NCI-H1417 (cell line): ENCODE results near the gene ZFAND2B.
"Not testable (repeated sequence)": the region's sequence is repeated elsewhere in the genome, so short reads cannot be mapped to it uniquely, and the experiment has no call there.

Experiments used
- DNase-seq, 3 experiments: peaks; one replicate each; lab custom pipeline; 2025; lab: John Stamatoyannopoulos, UW

Gene ZFAND2B

DNA sequence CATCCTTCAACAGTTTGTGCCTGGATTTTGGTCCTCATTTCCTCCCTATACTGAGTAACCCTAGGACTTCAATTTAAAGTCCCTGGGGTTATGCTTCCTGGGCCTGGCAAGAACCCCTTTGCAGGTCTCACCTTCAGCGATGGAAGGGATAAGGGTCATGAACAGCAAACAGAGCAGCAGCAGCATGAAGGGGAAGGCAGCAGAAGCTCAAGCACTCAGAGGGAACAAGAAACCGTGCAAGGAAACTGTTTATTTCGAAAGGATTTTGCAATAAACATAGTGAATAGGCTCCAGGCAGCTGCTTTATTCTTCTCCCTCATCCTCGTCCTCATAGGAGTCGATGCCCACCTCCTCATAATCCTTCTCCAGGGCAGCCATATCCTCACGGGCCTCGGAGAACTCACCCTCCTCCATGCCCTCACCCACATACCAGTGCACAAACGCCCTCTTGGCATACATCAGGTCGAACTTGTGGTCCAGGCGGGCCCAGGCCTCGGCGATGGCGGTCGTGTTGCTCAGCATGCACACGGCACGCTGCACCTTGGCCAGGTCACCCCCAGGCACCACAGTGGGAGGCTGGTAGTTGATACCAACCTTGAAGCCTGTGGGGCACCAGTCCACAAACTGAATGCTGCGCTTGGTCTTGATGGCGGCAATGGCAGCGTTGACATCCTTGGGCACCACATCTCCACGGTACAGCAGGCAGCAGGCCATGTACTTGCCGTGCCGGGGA is 43.6 kb downstream of the ZFAND2B start:
- DNase-seq, result no peak

DNA sequence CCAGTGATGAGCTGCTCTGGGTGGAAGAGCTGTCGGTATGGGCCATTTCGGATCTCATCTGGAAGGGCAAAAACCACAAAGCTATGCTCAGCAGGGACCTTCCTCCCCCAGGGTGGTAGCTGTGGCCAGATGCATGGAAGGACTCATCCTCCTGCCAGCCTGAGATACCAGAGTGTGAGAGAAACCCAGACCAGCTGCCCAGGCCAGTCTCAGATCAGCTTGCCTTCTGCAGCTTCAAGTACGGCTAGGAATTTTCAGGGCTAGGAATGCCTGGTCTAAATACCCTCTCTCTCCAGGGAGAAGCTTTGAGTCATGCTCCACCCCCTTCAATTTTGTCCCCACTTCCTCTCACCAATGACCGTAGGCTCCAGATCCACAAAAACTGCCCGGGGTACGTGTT is 45.1 kb downstream of the ZFAND2B start:
- DNase-seq, result no peak

GRCh38 chr2:219252084-219252483 is 45.5 kb downstream of the ZFAND2B start:
- peak in 2 of 3 experiments; percentile 39 to 66 for DNase-seq

DNA sequence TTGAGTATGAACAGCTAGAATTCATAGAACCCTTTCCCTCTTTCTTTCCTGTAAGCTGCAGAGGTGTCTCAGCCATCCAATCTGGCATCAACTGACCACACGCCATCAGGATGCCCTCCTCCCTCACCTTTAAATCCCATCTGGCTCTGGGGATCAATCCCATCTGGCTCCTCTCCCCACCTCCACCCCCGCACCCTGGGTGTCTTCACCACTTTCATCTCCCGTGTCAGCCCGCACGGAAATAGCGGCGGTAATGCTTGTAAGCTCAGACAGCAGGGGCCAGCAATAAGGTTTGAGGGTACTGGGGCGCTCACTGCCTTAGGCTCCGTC is 46.0 kb downstream of the ZFAND2B start:
- peak in 2 of 3 experiments; percentile 36 to 60 for DNase-seq

- DNase-seq, result peak in 2 of 3 experiments; percentile 36 to 51
Observed at GRCh38 chr2:219252900-219253752, 46.5 kb downstream of the ZFAND2B start, which contains the start of gene TUBA4B. TUBA4B (plus strand) TSS chr2:219253243; CDS start chr2:219253408, 165 bp downstream.

- peak; percentile 78 to 85 (median 84) for DNase-seq
Observed at GRCh38 chr2:219253753-219254589, 47.4 kb downstream of the ZFAND2B start, which contains the start of gene TUBA4A. TUBA4A (minus strand) TSS chr2:219253918; CDS start chr2:219253858, 60 bp downstream.

DNA sequence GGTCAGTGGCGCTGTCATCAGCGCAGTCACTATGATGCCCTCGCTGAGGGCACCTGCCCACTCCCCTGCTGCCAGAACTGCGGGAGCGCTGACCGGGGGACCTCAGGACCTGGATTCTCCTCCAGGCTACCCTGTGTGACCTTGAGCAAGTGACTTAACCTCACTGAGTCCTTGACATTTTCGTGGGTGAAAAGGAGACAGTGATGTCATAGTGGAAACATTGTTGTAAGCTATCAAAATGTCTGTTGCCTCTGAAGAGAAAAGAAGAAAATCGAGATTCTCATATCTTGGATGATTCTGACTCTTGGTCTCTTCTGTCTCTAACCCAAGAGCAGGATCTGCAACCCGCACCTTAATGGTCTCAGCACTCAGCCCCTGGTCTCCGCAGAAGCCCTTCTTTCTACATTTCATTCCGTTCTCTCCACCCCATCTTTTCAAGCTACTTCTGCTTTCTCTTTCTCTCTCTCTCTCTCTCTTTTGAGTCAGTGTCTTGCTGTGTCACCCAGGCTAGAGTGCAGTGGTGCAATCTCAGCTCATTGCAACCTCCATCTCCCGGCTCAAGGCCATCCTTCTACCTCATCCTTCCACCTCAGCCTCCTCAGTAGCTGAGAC is 48.1 kb downstream of the ZFAND2B start:
- no peak for DNase-seq

DNA sequence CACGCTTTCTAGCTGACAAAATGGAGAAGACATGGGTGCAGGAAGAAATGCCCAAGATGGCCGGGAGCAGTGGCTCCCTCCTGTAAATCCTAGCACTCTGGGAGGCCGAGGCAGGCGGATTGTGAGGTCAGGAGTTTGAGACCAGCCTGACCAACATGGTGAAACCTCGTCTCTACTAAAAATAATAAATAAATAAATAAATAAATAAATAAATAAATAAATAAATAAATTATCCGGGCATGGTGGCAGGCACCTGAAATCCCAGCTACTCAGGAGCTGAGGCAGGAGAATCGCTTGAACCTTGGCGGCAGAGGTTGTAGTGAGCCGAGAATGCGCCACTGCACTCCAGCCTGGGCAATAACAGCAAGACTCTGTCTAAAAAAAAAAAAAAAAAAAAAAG is 52.4 kb downstream of the ZFAND2B start:
- DNase-seq, result not testable (repeated sequence)
